HG03565 (cell line): Measurements from ENCODE around the gene PUSL1.
A peak's percentile ranks its signal among the peaks of the same experiment; 100 is the strongest.

Experiments
- ATAC-seq: cut with Tn5 transposase; IDR thresholded peaks from one replicate; pipeline ENCODE4 v1.9.1; 2021; ENCODE audit warnings: mild to moderate bottlenecking, moderate library complexity; ENCODE audit not compliant: unreplicated experiment

The PUSL1 gene

DNA sequence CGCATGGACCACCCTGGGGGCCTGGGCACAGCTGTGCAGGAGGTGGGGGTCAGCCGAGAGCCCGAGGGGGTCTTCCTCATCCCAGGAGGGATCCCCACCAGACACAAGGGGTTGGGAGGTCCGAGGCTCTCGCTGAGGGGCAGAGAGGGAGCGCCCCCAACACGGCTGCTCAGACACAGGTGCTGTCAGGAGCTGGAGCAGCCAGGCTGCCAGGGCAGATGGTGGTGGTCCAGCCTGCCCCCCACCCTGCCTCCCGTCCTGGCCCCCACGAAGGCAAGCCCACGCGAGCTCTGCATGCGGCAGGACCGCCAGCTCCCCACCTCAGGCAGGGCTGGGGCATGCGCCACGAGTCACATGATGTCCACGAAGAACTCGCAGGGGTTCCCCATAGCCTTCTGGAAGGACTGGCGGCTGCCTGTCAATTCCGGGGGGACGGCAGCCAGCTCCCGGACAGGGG, 27.4 kb downstream of the PUSL1 start:
- no peak for ATAC-seq

DNA sequence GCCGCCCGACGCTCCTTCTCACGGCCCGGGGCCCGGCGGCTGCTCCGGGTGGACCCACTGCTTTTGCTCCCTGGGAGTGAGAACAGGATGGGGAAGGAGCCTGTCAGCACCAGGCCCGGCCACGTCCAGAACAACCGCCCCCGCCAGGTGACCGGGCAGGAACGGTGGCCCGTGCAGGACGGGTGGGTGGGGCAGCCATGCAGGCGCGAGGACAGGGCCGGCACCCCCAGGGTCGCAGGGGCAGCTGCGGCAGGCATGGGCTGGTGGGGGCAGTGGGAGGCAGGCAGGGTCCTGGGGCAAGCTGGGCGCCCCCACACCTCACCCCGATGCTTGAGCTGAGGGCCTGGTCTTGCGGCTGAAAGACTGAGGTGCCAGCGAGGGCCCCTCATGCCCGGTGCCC, 28.0 kb downstream of the PUSL1 start:
- ATAC-seq, result no peak

DNA sequence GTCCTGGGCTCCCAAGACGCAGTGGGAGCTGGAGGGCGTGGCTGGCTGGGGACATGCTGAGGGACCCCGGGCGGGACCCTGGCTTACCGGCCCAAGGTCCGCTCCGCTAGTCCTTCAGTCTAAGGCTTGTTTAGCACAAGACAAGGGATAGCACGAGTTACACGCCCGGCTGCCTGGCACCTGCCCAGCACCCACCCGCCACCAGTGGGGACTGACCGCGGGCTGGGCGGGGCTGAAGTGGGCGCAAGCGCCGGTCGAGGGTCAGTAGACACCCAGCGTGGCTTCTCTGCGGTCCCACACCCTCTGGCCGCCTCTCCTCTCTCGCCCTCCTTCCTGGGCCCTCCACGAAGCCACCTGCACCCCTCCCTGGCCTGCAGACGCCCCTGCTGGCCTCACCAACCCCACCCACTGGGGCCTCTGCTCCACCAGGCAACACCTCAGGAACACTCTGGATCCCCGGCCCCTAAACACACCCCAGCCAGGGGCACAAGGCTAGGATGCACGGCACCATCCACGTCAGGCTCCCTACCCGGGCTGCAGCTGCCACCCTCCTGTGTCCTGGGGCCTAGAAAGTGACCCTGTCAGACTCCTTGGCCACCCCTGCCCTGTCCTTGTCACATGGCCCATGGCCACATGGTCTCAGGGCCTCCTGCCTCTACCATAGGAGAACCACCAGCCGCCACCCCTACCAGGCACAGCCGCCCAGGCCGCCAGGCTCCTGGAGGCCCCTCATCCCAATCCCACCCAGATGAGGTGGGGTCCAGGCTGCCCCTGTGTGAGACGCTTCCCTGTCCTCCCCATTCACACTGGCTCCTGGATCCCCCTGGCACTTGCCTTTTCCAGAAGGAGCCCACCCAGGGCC, 28.8 kb downstream of the PUSL1 start:
- ATAC-seq, result no peak

DNA sequence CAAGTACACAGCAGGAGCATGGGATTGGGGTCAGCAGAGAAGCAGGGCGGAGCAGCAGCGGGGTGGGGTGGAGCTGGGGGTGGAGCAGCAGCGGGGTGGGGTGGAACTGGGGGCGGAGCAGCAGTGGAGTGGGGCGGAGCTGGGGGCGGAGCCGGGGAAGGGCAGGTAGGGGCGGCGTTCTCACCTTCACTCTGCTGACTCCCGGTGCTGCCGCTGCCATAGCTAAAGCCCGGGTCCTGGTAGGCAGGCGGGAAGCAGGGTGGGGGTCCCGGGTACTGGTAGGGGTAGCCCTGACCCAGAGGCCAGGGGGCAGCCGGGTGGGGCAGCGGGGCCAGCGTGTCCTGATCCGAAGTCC, 29.4 kb downstream of the PUSL1 start:
- no peak for ATAC-seq

DNA sequence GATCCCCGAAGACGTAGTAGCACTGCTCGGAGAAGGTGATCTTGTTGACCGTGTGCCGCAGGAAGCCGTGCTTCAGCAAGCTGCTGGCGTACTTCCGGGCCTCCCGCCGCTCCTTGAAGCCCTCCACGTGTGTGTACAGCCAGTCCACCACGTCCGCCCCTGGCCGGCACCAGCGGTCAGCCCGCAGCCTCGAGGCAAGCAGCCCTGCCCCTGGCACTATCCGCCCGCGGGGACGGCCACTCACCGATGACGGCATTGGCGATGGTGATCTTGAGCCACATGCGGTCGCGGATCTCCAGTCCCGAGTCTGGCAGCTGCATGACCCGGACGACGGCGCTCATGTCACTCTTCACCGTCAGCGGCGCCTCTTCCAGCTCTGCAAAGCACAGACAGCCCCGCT, 29.9 kb downstream of the PUSL1 start:
- no peak for ATAC-seq

DNA sequence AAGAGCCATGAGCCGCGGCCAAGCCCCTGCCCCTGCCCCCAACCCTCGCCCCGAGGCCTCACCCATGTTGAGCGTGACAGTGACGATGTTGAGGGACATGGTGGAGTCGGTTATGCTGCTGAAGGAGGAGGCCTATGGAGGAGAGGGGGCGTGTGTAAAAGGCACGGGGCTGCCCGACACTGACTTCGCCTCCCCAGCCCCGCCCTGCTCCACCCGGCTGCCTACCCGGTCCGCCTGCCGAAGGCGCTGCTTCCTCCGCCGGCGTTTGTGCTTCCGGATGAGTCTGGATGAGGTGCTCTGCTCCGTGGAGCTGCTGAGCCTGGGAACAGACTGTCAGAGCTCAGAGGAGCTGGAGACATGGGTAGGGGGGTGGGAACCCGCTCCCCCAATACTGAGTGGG, 31.8 kb downstream of the PUSL1 start:
- ATAC-seq, result no peak

DNA sequence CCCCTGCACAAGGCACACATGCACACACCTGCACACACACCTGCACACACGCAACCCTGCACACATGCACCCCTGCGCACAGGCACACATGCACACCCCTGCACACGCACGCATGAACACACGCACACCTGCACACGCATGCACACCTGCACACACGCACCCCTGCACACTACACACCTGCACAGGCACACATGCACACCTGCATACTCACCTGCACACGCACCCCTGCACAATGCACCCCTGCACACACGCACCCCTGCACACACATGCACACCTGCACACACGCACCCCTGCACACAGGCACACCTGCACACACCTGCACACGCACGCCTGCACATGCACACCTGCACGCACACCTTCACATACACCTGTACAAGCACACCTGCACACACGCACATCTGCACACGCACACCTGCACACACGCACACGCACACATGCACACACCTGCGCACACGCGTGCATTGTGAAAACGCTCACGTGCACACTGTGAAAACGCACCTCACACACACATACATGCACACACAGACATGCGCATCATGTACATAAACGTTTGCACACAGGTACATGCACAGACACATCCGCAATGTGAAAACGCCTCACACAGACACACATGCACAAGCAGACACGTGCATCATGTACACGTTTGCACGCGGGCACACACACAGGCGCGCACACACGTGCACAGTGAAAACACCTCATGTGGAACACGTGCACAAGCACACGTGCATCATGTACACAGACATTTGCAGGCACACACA, 32.6 kb downstream of the PUSL1 start:
- no peak for ATAC-seq

DNA sequence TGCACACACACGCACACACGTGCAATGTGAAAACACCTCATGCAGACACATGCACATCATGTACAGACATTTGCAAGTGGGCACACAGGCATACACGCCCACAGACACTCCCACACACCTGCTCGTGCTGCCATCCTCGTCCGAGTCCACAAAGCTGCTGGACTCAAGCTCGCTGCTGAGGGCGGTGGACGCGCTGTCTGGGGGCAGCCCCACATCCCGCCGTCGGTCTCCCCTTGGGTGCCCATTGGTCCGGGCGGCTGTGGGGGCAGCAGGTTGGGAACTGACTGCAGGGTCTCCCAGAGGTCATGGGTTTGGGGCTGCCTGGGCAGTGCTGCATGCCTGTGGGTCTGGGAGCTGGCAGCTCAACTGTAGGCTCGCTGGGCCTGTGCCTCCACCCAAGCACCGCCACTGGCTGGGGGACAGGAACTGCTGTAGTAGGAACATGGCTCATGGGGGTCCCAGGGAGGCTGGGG, 33.2 kb downstream of the PUSL1 start:
- ATAC-seq, result no peak

DNA sequence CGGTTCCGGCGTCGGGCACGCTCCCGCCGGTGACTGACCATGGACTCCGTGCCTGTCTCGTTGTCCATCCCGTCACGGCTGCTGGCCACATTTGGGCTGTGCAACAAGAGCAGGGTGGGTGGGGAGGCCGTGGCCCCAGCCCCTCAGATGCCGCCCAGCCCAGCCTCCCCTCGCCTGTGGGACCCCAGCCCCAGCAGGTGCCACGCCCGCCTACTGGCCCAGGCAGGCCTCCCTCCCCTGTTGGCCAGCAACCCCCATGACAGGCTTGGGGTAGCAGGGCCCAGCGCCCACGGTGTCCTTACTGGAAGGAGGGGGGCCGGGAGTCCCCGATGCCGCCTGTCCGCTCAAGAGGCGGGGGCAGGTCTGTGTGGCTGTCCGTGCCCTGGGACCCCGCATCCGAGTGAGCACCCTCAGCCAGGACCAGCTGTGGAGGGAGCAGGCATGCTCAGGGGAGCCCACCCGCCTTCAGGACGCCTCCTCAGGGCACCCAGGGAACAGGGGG, 33.7 kb downstream of the PUSL1 start:
- no peak for ATAC-seq

DNA sequence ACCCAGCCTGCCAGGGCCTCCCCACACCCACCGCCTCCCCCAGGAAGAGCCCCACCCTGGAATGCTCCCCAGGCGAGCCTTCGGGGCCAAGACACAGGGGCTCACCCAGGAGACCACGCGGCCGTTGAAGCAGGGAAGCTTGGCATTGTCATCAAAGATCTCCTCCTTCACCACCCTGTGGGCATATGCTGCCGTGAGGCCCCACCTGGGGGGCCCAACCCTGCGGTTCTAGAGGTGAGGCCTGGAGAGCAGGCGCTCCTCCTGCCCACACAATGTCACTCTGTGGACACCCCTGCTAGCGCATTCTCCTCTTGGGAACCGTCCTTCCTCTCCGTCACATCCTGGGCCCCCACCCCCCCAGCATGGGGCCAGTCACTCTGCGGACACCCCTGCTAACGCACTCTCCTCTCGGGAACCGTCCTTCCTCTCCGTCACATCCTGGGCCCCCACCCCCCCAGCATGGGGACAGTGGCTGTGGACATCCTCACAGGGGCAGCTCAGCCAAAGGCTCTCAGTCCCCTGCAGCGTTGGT, 34.3 kb downstream of the PUSL1 start:
- no peak for ATAC-seq

DNA sequence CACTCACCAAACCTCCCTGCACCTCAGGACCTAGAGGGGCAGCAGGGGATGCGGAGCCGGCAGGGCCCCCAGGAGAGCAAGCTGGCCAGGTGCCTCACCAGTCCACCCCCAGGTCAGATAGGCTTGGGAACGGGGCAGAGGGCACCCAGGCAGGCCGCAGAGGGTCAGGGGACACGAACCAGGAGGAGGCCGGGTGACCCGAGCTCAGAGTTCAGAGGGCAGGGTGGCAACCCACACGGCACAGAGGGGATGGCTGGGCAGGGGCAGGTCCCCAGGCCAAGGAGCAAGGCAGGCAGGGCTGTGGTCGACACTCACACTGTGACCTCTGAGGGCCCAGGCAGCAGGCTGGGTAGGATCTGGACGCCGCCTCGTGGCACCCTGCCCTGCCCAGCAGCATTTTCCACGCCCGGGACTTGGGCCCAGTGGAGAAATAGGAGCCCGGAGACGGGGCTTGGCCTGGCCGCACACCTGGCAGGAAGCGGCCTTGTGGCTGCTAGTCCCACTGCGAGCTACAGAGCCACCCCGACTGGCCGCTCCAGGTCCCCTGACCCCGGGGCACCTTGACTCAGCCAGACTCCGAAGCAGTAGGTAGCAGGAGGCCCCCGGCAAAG, 35.5 kb downstream of the PUSL1 start:
- no peak for ATAC-seq

DNA sequence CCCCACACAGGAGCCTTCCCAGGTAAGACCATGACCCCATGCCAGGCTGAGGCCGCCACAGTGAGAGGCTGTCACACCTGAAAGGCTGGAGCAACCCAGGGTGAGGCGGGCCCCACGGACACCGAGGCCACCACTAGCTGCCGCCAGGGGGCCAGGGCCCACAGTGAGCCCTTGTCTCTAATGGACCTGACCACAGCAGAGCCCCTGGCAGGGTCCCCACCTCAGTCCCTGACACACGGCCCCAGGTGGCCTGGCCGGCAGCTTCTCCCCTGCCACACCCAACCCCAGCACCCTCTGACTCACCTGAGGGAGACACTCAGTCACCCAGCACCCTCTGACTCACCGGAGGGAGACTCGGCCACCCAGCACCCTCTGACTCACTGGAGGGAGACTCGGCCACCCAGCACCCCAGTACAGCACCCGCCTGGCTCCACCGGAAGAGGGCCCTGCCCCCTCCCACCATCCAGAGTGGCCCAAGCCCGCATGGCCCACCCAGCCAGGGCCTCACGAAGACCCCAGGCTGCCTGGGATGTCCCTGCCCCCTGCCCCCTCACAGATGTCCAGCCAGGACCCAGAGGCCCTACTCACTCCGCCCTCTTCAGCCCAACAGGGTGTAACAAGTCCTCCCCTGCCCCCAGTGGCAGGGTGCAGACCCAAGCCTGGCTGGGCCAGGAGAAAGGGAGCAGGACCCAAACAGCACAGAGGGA, 36.4 kb downstream of the PUSL1 start:
- ATAC-seq, result no peak

DNA sequence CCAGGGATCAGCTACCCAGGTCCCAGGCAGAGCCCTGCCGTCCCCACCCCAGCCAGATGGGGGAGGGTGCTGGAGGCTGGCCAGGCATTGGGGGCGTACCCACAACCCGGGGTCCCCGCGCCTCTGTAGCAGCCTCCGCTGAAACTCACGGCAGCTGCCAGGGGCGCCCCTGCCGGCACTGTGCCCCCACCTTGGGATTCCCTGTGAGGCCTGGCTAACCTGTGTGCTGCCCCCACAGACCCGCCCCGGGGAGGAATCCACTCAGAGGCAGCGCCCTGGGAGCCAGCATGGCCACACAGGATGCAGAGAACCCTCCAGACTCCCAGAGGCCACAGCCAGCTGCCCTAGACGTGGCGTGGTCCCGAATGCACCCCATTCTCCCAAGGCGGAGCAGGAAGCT, 37.0 kb downstream of the PUSL1 start:
- no peak for ATAC-seq

DNA sequence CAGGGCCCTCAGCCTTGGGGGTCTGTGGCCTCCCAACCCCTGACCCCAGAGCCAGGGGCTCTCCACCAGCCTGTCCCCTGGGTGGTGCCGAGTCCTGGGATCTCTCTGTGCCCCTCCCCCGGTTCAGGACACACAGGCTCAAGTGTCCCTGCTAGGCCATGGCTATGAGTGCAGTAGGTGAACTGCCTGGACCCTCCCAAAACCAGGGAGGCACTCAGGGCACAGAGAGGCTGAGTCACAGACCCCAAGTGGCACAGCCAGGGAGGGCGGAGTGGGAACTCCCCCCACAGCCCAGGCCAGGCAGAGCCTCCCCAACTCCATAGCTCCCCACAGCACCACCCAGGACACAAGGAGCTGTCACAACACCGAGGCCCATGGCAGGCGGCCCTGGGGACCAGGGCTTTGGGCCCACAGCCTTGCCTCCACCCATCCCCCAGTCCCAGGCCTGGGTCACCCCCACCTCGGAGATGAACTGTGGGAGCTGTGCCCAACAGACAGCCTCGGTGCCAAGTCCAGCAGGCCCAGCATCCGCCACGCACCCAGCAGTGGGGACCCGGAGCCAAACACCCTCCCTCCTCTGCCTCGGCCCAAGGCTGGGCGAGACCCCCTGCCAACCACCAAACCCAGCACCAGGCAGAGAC, 37.6 kb downstream of the PUSL1 start:
- no peak for ATAC-seq

DNA sequence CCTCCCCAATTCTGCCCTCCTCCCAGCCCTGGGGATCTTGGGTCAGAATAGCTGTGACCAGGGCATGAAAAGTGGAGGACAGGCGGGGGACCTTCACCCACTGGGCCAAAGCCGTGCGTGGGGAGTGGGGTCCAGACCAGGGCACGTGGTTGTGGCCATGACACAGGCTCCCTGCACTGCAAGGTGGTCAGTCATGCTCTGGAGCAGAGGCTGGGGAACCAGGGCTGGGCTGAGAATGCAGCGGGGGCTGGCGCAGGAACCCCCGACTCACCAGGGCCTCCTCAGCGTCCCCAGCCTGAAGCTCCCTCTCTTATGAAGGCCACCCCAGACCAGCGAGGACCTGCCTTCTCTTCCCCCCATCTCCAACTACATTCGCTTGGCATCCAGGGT, 38.1 kb downstream of the PUSL1 start:
- no peak for ATAC-seq

DNA sequence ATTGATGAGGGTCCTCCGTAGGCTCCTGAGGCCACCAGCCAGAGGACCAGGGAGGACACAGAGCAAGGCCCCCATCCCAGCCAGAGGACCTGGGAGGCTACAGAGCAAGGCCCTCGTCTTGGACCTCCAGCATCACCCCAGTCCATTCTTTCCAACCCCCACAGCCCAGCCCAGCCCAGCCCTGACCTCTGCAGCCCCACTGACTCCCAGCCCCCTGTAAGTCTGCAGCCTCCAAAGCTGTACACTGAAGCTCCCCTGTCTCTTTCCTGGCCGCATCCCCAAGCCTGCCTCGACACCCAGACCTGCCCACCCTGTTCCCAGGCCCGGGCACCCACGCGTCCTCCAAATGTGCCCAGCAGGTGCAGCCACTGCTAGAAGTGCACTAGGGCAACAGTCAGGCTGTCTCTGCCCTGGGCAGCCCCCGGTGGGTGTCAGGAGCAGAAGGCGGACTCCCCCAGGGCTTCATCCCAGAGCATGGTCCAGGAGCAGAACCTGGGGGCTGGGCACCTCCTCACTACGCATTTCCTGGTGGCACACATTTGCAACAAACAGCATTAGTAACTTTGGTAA, 38.7 kb downstream of the PUSL1 start:
- ATAC-seq, result no peak

DNA sequence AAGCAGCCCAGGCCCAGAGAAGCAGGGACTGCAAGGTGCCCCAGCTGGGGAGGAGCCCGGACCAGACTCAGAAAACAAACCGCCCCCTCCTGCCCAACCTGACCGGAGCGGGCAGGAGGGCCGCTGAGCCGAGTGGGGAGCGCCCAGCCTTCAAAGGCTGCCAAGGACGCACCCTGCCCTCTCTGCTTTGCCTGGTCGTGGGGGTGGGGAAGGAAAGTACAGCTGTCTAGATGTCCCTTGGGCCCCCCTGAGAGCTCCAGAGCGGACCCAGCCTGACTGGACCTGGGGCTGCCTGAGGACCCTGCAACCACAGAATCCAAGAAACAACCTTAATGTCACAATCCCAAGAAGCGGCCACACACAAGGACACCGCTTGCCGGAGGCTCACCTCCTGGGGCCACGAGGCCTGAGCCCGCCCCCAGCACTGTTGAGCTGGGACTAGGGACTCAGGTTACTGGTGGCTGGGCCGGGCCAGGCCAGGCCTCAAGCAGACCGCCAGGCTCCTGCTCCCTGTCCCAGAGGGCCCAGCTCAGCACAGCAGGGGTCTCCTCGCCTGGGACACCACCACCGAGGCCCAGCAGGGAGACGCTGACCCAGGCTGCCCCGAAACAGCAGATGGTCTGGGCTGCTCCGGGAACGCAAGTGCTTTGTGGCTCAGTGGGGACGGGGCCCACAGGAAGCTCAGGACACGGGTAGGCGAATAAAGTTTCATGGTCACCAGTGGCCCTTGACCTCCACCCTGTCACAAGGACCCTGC, 39.4 kb downstream of the PUSL1 start:
- ATAC-seq, result no peak

DNA sequence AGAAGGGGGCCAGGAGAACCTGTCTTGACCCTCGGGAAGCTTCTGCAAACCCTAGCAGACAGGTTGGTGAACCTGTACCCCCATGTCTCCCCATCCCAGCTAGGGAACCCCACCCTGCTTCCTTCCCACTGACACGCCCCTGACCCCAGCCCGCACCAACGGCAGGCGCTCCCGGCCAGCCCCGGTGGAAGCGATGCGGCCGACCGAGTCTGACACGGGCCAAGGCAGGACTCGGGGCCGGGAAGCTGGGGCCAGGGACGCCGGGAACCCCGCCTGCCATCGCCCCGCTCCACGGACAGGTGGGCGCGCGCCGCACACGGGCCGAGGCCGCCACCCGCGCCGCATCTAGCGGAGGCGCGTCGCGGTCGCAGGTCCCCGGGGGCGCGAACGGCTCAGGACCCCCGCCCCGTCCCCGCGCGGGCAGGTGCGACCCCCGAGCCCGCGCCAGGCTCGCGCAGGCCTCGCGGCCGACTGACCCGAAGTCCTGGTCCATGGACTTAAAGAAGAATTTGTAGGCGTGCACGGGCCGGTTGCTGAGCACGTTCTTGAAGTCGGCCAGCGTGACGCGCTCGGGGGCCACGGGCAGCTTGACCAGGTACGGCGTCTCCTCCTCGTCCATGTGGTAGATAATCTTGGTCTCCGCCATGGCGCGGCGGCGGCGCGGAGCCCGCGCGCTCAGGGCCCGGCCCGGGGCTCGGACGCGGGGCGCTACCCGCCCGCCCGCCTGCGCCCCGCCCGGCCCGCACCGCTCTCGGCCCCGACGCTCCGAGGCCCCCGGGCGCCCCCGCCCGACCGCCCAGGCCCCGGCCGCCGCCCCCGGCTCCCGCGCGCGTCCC, 40.2 kb downstream of the PUSL1 start:
- peak; percentile 24 for ATAC-seq
